ENCODE results near the gene NEK6. TPM values are rescaled to one million over a fixed set of nuclear protein-coding genes. Genes with fewer than 3 reads are reported as not detected.

NEK6 gene
- total RNA-seq, 3 donors from 2014 or later (not counting 1 experiment from before 2014, with no cell fraction given): 25.0 to 34.9 (median 33.0) TPM

DNA sequence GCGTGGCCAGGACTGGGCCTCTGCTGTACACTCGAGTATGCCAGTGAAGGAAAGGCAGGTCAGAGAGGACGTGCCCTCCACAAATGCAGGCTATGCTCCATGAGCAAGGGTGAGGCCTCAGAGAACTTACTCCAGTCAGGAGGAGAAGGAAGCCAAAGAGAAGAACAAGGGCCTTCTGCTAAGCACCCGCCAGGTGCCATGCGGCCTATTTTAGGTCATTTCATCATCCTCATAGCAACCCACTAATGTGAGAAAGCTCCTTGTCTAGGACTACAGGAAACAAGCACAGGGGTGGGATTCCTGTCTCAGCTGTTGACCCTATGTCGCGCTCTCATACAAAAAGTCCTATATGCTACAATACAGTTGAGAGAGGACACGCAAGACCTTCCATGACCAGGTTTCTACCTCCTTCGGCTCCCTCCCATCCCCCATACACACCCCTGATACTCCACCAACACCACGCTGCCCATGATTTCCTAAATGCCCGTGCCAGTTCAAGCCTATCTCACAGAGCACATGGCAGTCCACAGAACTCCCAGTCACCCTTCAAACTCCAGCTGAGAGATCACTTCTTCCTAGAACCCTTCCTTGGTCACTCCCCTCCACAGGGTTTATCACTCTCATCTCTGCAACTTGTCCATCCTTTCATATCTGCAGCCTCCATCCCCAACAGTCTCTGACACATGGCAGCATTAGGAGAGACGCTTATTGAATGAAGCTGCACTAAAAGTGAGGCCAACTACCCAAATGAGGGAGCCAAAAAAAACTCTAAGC is 130.7 kb downstream of the NEK6 start:
- Histone ChIP-seq H3K9me3 (ENCODE audit: control insufficient read depth, insufficient read depth, low read length) (no peaks in the 10 kb centered on the region), H3K4me1 (ENCODE audit: control insufficient read depth, insufficient read depth, low read length) (no peaks in the 10 kb centered on the region), H3K27ac (ENCODE audit: low read length) (no peak overlapping the region), H3K36me3 (ENCODE audit: control insufficient read depth, insufficient read depth, low read length) (peaks cover 12% of the 10 kb centered on the region), H3K4me3 (ENCODE audit: low read length) (no peak overlapping the region), H3K27me3 (ENCODE audit: control insufficient read depth, insufficient read depth, low read length) (no peaks in the 10 kb centered on the region)
- H3K27ac Mint-ChIP-seq: peak overlapping the region in 1 of 2 donors; percentile 2
- DNase-seq (no peak), ATAC-seq (no peak)
- WGBS (ENCODE audit: insufficient coverage): 90% methylated on average over 12 of the region's 12 CpGs
- intact Hi-C loops (cut with micrococcal nuclease): no loop called here
- no peaks in the 10 kb centered on the region for H3K27me3 Mint-ChIP-seq (ENCODE audit: low read depth in 2 of 2)
- H3K9me3 Mint-ChIP-seq: no peaks in the 10 kb centered on the region
- TF ChIP-seq, protein P1, sequence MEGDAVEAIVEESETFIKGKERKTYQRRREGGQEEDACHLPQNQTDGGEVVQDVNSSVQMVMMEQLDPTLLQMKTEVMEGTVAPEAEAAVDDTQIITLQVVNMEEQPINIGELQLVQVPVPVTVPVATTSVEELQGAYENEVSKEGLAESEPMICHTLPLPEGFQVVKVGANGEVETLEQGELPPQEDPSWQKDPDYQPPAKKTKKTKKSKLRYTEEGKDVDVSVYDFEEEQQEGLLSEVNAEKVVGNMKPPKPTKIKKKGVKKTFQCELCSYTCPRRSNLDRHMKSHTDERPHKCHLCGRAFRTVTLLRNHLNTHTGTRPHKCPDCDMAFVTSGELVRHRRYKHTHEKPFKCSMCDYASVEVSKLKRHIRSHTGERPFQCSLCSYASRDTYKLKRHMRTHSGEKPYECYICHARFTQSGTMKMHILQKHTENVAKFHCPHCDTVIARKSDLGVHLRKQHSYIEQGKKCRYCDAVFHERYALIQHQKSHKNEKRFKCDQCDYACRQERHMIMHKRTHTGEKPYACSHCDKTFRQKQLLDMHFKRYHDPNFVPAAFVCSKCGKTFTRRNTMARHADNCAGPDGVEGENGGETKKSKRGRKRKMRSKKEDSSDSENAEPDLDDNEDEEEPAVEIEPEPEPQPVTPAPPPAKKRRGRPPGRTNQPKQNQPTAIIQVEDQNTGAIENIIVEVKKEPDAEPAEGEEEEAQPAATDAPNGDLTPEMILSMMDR (IDR thresholded peaks at IDR 0.05): no peak
- H3K4me3 Mint-ChIP-seq: no peak overlapping the region
- H3K36me3 Mint-ChIP-seq: no peaks in the 10 kb centered on the region
- peaks cover 40 to 63% of the 10 kb centered on the region in 2 donors for H3K4me1 Mint-ChIP-seq

- Mint-ChIP-seq H3K27me3 (ENCODE audit: low read depth in 2 of 2) (no peaks in the 10 kb centered on the region), H3K4me3 (no peak overlapping the region), H3K4me1 (peaks cover 44 to 67% of the 10 kb centered on the region in 2 donors), H3K27ac (peak overlapping the region; percentile 17 to 26), H3K9me3 (no peaks in the 10 kb centered on the region), H3K36me3 (no peaks in the 10 kb centered on the region)
- Histone ChIP-seq H3K27me3 (ENCODE audit: control insufficient read depth, insufficient read depth, low read length) (no peaks in the 10 kb centered on the region), H3K27ac (ENCODE audit: low read length) (no peak overlapping the region), H3K36me3 (ENCODE audit: control insufficient read depth, insufficient read depth, low read length) (peaks cover 8% of the 10 kb centered on the region), H3K4me3 (ENCODE audit: low read length) (no peak overlapping the region), H3K4me1 (ENCODE audit: control insufficient read depth, insufficient read depth, low read length) (no peaks in the 10 kb centered on the region), H3K9me3 (ENCODE audit: control insufficient read depth, insufficient read depth, low read length) (no peaks in the 10 kb centered on the region)
- intact Hi-C loops (cut with micrococcal nuclease): no loop called here
- ATAC-seq (no peak), DNase-seq (no peak)
- TF ChIP-seq, protein P1 (IDR thresholded peaks at IDR 0.05): no peak
- 95% methylated on average over 7 of the region's 7 CpGs for WGBS (ENCODE audit: insufficient coverage)
These were observed 131.6 kb downstream of the NEK6 start for GRCh38 chr9:124389146-124389939.

DNA sequence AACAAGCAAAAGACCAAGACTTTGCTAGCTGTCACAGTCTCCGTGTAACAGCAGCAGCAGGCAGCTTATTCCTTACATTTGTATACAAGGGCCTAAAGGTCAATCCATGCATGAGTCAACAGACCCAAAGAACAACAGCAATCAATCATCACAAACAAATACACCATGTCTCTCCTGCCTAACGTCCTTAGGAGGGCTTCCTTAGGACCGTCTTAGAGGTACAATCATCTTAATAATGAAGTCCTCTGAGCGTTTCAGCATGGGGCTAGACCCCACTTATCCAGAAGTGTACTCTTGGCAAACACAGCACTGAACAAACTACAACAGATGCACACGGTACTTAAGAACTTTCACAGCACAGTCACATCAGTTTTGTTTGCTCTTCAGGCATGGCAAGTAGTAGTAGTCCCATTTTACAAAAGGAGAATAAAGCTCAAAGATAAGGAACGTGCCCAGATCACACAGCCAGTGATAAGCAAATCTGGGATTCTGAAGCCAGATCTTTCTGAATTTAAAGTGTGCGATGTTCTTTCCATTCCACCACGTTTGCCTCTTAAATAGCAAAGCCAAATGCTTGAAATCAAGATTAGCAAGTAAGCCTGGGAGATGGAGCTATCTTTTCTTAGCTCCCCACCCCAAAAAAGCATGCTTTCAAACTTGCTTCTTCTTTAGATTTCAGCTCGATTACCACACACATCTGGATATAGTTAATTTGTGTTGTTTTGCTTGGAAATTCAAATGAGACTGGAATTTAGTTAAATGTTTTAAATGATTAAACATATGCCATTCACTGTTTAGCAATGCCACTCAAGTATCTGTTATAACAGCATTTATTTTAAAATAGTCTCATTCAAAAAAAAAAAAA is 133.3 kb downstream of the NEK6 start:
- H3K36me3 ChIP-seq (ENCODE audit: control insufficient read depth, insufficient read depth, low read length): peaks cover 5% of the 10 kb centered on the region
- Mint-ChIP-seq H3K9me3 (no peaks in the 10 kb centered on the region), H3K27me3 (ENCODE audit: low read depth in 2 of 2) (no peaks in the 10 kb centered on the region), H3K4me3 (no peak overlapping the region), H3K4me1 (peaks cover 52 to 70% of the 10 kb centered on the region in 2 donors), H3K27ac (no peak overlapping the region), H3K36me3 (no peaks in the 10 kb centered on the region)
- no peak for ATAC-seq
- H3K9me3 ChIP-seq (ENCODE audit: control insufficient read depth, insufficient read depth, low read length): no peaks in the 10 kb centered on the region
- no peak for DNase-seq
- no peaks in the 10 kb centered on the region for H3K4me1 ChIP-seq (ENCODE audit: control insufficient read depth, insufficient read depth, low read length)
- H3K4me3 ChIP-seq (ENCODE audit: low read length): no peak overlapping the region
- intact Hi-C loops (cut with micrococcal nuclease): no loop called here
- TF ChIP-seq, protein P1 (IDR thresholded peaks at IDR 0.05): no peak
- WGBS (ENCODE audit: insufficient coverage): 92% methylated on average over 8 of the region's 9 CpGs
- H3K27ac ChIP-seq (ENCODE audit: low read length): no peak overlapping the region
- H3K27me3 ChIP-seq (ENCODE audit: control insufficient read depth, insufficient read depth, low read length): no peaks in the 10 kb centered on the region
